Eye (tissue), 1 donor: ENCODE data around the gene TTLL11.

Source experiments
- DNase-seq: peaks from one replicate; pipeline ENCODE4 v3.0.0-alpha.2; 2015

TTLL11 gene

DNA sequence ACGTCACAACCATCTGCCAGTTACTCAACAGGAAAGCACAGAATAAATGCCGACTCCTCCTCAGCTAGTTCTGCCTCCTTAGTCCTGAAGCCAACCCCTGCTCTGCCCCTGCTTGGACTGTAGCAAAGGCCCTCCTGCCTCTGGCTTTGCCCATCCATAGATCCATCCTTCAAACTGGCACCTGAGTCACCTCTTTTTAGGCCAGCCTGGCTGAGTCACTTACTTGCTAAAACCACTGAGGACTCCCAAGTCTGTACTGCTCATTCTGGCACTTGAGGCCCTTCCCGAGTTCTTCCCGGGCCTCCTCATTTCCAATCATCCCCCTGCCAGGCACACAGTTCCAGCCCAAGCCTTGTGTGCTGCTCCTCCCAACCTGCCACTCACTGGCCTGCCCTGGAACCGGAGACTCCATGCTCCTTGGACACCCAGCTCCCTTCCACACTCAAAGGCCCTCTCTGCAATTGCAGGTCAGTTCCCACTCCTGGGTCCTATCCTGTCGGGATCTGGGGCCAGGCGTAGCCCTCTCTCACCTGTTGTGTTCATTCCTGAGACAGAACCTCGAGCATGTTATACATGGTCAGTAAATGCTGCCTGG lies 221.6 kb downstream of the TTLL11 start:
- DNase-seq = no peak

DNA sequence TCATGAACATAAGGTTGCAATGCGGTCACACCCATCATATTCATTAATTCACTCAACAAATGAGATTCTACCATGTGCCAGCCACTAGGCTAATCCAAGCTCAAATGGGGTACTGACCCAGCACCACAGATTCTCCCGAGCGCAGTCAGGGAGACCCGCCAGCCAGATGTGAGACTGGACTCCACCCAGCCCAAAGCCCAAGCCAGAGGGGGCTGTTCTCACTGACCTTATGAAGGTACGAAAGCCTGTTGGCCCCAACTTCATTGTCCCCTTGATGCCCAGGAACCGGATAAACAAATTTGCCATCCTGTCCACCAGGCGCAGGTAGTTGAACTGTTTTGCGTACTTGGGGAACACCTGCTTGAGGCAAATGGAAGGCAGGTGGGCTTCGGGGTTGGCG lies 222.8 kb downstream of the TTLL11 start:
- no peak for DNase-seq

DNA sequence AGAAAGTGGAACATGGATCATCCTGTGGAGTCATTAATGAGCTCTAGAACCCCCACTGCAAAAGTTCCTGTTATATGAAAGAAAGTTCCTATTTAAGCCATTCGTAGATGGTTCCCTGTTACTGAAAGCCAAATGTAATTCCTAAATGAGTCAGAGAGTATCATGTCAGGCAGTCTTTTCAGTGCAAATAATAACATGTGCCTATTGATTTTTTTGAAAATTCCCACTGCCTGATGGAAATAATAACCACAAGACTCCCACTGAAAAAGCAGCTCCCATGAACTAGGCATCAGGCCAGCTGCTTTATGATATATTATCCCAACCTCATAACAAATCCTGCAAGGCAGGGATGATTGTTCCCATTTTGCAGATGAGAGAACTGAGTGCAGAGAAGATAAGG lies 224.5 kb downstream of the TTLL11 start:
- DNase-seq = no peak

DNA sequence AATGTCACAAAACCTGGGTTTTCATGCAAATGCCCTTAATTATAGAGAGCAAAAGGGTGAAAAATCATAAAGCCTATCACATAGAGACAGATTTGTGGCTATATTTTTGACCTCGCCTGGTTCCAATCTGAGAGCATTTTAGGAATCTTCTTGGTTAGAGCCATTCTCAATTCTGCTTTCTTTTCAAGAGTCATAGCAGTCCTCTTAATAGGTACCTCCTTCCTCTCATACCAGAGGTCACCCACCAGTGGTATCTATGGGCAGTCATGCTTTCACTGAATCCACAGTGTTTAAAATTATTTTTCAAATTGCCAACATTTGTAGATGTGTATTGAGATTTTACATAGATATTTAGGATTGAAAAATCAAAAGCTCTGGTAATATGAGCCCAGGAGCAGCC lies 226.2 kb downstream of the TTLL11 start:
- no peak for DNase-seq

DNA sequence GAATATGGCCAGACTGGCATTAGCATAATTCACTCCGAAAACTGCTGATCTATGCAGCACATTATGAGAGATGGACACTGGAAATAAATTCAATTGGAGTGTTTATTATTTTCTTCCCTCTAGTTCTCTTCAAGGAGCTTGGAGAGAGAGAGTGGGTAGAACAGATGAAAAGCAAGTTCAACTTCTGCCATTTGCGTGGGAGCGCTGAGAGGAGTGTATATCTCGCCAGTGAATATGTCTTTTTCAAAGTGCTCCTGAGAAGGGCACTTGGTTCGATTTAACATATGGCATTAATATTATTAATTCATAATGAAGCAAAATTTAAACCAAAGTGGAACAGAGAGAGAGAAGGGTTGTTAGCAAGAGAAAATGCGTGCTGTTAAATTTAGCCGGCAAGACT lies 227.2 kb downstream of the TTLL11 start:
- no peak for DNase-seq

DNA sequence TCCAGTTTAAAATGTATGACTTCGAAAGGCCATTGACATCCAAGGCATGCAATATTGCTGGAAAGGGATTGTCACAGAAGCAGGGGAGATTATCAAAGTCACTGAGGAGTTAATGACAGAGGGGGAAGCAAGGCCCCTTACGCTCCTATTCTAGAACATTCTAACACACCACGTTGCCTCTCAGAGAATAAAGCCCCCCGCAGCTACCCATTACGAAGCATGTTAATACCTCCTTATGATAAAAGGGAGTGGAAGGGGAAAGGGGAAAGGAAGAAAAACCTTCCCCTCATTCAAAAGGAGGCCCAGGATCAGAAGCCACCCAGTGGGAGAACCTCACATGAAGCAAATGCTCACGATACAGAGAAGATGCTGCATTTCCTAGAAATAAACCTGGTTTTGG lies 228.0 kb downstream of the TTLL11 start:
- DNase-seq = no peak

DNA sequence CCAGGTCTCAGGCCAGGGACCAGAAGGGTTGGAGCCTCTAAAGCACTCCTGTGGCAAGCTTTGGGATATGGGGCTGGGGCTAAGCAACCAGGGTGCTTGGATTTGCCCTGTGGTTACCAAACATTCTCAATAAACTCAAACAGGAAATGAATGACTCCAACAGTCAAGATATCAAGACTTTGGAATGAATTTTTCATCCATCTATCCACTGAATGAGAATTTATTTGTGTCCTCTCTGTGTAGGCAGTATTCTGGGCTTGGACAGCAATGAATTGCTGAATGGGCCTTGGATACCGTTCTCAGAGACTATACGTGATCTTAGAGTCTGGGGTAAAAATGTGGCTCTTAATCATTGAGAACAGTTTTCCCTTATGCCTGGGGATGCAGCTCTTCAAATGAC lies 229.2 kb downstream of the TTLL11 start:
- no peak for DNase-seq

DNA sequence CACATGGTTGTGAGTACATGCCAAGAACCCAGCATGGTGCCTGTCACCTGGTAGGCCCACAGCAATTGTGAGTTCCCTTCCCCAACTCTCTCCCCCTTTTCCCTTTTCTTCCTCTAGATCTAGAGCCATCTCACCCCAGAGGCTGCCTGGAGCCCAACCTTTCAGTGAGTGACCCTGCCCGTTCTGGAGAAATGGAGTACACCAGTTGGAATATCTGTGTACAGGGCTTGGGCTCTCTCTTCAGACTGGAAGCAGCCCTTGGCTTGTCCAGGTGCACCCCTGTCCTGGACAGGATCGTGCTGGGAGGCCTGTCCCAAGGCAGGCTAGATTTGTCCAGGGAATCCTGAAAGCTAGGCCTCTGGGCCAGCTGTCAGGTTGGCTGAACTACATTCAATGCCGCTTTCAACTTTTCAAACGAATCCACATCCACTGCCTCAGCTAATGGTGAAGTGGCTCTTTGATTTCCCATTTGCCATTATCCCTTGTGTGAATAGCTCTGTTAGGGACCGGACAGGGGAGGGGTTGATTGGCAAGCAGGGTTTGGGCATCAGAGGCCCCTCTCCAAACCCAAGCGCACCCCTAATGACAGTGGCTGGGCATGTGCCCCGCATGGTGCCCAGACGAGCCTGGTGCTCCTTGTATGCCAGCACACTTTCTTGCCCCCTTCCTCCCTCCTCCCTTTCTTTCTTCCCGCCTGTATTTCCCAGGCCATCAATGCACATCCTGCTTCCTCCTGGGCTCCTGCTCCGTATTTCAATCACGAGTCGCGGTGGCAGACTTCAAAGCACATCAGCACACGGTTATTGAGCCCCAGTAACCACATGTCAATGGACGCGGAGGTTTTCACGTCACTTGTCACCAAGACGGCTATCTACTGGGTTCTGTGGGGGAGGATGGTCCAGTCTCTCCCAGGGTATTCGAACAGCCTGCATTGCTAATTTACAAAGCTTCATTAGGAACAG lies 230.5 kb downstream of the TTLL11 start:
- peak; percentile 39 for DNase-seq

DNA sequence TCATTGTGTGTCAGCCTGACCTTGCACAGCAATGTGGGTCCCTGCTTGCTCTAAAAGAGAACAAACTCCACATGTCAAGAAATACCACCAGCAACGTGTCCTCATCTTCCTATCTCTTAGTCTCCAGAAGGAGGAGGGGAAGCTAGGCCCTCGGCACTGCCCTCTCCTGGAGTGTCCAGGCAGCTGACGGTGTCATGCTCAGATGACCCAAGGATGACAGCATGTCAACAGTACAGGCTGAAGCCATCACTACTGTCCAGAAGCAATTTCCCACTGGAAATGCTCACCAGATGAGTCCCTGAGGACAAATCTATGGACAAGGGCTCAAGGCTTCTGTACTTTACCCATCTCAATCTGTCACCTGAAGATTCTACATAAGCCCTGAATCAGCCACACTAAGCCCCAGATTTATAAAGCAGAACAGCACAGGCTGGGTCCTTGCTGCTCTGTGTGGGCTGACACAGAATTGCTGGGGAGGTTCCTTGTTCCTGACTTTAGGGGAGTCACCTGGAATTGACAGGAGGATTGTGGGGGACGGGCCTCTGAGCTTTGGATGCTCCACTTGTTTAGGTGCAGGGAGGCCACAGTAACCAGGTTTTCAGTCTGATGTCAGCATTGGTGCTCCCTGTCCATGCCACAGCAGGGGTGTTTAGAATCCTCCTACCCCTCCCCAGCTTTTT lies 231.5 kb downstream of the TTLL11 start:
- DNase-seq = no peak

DNA sequence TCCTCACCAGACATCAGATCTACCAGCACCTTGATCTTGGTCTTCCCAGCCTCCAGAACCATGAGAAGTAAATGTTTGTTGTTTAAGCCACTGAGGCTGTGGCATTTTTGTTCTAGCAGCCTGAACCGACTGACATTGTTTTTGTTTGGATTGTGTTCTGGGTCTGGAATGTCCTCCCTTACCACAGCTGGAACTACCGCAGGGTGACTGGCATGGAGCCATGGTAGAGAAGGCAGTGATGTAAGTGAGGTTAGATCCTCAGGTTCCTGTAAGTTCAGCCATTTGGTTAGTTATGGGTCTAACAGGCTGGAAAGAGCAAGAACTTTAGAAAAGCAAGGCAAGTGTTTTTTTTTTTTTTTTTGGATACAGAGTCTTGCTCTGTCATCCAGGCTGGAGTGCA lies 232.4 kb downstream of the TTLL11 start:
- DNase-seq = no peak

DNA sequence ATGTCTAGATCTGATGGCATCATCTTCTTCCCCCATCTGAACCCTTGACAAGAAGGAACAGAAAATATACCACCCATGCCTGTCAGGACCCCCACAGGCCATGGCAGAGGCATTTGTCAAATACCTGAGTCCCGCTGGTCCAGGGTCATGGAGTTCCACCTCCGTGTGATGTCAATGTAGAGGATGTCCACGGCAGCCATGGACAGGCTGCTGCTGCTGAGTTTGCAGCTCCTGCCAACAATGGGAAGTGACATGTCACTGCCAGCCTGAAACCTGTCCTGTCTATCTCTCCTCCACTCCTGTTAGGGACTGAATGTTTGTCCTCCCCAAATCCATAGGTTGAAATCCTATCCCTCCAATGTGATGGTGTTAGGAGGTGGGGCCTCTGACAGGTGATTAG lies 232.9 kb downstream of the TTLL11 start:
- DNase-seq = no peak

DNA sequence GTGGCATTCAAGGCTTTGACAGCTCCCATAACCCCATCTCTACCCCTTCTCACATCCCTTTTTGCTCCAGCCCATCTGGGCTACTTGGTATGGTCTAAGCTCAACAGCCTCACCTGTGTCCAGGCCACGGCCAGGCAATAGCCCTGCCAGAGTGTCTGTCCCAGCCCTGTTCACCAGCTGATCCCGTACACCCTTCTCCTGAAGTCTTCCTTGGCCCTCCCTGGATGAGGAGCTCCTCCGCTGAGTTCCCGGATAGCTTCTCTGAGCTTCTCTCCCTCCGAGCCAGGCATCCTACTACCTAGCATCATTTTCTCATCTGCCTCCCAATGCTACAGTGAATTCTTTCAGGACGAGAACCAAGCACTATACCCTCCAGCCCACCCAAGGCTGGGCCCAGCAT lies 233.5 kb downstream of the TTLL11 start:
- no peak for DNase-seq

DNA sequence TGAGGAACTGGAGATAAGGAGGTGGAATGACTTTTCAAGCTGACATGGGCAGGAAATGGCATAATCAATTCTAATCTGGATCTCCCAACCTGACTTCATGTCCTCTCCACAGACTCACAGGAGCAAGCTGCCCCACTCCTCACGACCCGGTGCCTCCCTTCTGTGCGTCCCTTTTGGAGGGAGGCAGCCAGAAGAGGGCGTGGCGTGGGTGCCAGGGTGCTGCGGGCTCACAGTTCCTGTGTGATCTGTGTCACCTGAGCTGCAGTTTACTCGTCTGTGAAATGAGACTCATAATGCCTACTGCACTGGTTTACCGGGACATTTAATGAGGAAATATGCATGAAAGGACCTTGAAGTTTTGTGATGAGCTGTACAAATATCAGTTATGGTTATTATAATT lies 234.3 kb downstream of the TTLL11 start:
- DNase-seq = no peak

DNA sequence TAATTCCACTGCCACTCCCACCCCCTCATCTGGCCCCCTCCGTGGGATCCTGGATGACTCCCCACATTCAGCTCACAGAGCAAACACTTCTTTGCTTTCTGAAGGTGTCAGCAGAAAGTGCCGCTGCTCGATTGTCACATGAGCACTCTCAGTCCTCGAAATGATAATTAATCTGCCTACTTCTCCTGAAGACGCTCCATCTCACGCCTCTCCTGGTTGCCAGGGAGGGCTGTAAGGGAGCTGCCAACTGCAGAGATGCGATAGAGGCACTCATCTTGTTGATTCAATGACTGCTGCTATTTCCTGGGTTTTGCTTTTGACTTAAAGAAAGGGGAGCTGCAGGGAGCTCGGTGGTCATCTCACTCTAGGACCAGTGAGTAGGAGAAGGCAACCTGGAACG lies 235.2 kb downstream of the TTLL11 start:
- DNase-seq = no peak

DNA sequence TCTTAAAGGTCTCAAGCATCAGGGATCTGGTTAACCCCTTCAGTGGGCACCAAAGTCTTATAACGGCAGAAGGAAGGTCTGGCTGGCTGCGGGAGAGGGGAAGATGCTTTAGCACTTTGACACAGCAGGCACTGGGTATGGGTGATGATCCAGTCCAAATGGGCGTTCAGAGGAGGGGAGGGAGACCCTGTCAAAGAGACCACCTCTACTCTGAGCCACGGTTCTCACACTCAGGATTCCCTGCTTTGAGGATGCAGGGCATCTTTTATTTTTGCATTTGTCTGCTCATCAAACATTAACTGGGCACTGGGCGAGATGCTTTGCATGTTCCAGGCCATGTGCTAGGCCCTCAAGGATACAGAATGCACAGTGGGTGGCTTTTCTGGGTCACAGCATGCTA lies 237.6 kb downstream of the TTLL11 start:
- DNase-seq = no peak

DNA sequence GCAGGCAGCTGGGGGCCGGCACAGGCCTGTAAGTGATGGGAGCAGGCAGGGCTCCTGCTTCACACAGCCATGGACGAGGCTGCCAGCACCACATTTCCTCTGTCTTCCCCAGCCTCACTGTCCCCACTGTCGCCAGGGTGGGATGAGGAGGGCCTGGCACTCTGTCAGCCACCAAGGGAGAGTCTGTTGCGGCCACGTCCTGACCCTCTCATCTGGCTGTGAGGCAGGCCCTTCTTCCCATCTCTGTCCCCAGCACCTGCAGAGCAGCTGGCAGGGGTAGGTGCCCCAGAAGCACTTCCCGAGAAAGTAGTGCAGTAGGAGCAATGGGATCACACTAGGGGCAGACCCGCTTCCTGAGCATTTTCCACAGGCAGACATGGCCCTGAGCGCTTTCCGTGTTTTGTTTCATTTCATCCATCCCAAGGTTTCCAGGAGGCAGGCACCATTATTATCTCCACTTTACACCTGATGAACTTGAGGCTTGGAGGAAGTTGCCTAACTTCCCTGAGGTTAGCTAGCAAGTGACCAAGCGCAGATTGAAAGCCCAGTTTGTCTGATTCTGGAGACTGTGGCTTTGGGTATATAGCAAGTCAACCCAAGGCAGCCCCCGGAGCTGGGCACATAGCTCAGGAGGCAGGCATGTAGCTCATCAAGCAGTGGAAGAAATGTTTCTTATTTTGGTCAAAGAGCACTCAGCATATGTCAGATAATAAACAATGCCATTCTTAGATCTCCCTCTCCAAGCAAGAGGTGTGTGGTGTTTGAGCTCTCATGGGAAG lies 239.3 kb downstream of the TTLL11 start:
- DNase-seq = no peak

DNA sequence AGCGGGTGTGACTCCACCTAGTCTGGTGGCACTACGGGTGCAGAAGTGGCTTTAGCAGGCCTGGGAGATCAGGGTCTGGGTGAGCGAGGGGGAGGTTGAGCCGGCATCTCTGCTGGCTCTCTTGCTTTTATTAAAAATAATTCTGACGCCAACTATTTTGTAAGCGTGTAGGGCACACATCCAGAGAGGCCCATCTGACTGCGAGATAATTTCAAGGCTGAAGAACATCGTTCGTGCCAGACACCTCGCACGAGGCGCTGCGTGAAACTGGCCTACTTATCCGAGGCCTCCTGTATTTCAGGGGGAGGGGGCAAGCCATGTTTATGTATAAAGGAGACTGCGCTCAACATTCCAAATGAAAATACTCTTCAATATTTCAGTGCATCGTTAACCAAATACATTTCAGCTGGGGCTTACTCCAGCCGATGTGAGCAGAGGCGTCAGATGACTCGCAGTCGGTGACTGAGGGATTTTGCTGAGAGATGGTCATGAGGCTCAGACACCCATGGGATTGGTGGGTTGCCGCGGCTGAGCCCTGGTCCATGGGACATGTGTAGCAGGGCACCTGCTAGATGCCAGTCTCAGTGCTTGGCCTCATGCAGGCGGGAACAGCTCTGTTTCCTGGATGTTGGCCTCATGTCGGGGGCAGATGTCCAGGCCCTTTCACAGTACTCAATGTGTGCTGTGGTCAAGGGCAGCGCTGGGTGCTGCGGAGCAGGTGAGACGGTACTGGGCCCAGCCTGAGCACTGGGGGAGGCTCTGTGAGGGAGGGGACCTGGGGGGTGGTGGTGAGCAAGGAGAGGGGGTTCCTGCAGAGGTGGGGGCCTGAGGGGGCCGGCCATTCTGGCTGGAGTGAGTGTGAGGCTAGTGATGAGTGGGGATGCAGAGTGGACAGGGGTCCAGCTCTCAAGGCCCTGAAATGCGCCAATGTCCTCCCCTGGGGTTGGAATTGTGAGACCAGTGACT lies 240.2 kb downstream of the TTLL11 start:
- peak; percentile 73 for DNase-seq

DNA sequence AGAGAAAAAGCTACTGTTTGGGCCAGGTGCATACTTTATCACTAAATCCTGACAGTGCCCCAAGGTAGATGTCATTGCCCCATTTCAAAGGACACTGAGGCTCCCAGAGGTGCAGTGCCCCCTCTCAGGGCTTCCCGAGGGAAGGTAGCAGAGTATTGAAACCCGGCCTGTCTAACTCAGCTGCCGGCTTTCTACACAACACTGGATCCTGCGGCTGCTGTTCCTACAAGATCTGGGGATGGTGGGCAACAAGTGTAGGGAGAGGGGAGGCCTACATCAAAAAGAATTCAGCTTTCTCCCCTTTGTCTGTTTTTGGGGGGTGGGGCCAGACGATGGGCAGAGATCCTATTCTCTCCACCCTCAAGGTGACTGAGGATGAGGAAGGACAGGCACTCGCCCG lies 240.9 kb downstream of the TTLL11 start:
- DNase-seq = no peak

DNA sequence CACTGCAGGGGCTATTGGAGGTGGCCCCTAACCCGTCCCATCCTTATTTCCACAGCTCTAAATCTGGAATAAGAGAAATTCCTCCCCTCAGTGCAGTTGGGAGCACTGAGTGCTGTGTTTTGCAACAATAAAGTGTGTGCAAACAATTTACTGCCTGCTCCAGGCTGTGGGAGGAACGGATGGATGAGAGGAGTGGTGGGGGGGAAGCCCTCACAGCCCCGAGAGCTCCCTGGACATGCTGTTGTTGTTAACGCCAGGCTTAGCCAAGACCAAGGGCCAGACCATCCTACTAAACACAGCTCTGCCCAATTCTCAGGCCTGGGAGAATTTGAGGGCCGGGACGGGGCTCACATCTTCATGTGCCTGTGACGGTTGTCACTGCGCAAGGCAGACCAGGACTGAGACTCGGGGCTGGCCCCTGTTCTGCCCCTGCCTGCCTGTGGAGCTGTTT lies 241.4 kb downstream of the TTLL11 start:
- no peak for DNase-seq

DNA sequence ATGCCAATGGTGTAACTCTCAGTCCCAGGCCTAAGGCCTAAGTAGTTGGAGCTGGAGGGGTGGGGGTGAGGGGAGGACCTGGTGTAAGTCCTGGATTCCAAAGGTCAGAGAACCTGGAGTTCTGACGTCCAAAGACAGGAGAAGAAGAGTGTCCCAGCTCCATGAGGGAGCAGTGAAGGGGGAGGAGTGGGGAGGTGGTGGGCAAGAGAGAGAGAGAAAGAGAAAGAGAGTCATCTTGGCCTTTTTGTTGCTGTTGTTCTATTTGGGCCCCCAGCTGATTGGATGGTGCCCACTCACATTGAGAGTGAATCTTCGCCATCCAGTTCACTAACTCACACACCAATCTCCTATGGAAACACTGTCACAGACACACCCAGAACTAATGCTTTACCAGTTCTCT lies 242.7 kb downstream of the TTLL11 start:
- no peak for DNase-seq

DNA sequence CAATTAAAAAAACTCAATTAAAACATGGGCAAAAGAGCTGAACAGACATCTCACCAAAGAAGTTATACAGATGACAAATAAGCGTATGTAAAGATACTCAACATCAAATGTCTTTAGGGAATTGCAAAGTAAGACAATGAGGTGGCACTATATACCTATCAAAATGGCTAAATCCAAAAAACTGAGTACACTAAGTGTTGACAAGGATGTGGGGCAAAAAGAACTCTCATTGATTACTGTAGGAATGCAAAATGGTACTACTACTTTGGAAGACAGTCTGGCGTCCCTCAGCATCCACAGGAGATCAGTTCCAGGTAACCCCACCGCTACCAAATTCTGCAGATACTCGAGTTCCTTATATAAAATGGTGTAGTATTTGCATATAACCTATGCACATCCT lies 243.6 kb downstream of the TTLL11 start:
- DNase-seq = no peak

DNA sequence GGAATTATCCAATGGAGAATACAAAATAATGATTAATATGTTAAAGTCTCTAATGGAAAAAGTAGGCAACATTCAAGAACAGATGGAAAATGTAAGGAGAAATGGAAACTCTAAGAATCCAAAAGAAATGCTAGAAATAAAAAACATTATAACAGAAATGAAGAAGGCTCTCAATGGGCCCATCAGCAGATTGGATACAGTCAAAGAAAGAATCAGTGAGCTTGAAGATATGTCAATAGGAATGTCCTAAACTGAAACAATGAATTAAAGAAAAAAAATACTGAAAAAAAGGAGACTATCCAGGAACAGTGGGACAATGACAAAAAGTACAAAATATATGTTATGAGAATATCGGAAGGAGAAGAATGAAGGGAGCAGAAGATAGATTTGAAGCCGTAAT lies 248.5 kb downstream of the TTLL11 start:
- DNase-seq = no peak
